Transverse colon (tissue), 4 donors: ENCODE data around the gene CENPB. TPM values are rescaled to one million over a fixed set of nuclear protein-coding genes. Genes with fewer than 3 reads are reported as not detected.

Experiments used
- DNase-seq: peaks from one replicate; pipeline ENCODE4 v3.0.0-alpha.2; 2019
- H3K27ac ChIP-seq, 4 donors: fragments of 200-600 bp; sonication (generic); 2 replicates each; pipeline ENCODE4 v1.5.1; 2016 to 2018; ENCODE audit warnings: inconsistent platforms in 4 of 4
- H3K27me3 ChIP-seq: fragments of 200-600 bp; sonication (generic); 2 replicates; pipeline ENCODE4 v1.5.1; 2017; ENCODE audit warnings: inconsistent platforms
- H3K36me3 ChIP-seq, 4 donors: fragments of 200-600 bp; sonication (generic); 2 replicates each; pipeline ENCODE4 v1.5.1; 2017 to 2019; ENCODE audit warnings: inconsistent platforms in 4 of 4
- H3K4me1 ChIP-seq, 4 donors: fragments of 200-600 bp; sonication (generic); 2 replicates each; pipeline ENCODE4 v1.5.1; 2017 to 2020; ENCODE audit warnings: inconsistent platforms in 4 of 4
- H3K4me3 ChIP-seq, 4 donors: fragments of 200-600 bp; sonication (generic); 1 replicate in 1 of 4; 2 replicates in 3 of 4; pipeline versions ENCODE4 v1.5.1 to v1.6.1; 2017 to 2019; ENCODE audit warnings: inconsistent platforms in 4 of 4
- H3K9me3 ChIP-seq, 2 donors: fragments of 200-600 bp; sonication (generic); 2 replicates each; pipeline ENCODE4 v1.5.1; 2017 to 2019; ENCODE audit warnings: inconsistent platforms in 2 of 2
- CTCF ChIP-seq, 5 experiments: fragments of 200-600 bp in 3 of 5; fragments of 450-650 bp in 2 of 5; sonication (generic) in 3 of 5; IDR thresholded peaks; 1 replicate in 2 of 5; 2 replicates in 3 of 5; pipeline ENCODE4 v1.5.1; 2016 to 2017; ENCODE audit warnings: antibody characterized with exemption in 5 of 5, inconsistent platforms in 3 of 5, mild to moderate bottlenecking in 2 of 5, moderate library complexity in 1 of 5
- EP300 ChIP-seq: sonication (generic); formaldehyde crosslinking; IDR thresholded peaks from one replicate; pipeline ENCODE4 v1.6.1; 2017; ENCODE audit warnings: antibody characterized with exemption, low read depth
- POLR2A ChIP-seq: fragments of 450-650 bp; IDR thresholded peaks from one replicate; pipeline ENCODE4 v1.6.1; 2016; ENCODE audit warnings: antibody characterized with exemption, mild to moderate bottlenecking, moderate library complexity
- POLR2AphosphoS5 ChIP-seq, 3 donors: sonication (generic); formaldehyde crosslinking; IDR thresholded peaks; one replicate each; pipeline ENCODE4 v1.6.1; 2016; ENCODE audit warnings: antibody characterized with exemption in 3 of 3
- WGBS, 2 donors: methylation state at CpG; one replicate each; pipeline ENCODE4 v1.1.5; 2018; ENCODE audit warnings: low coverage in 1 of 2; 5-methylcytosine and 5-hydroxymethylcytosine counted together
- in situ Hi-C, 4 donors: fragments of 200-750 bp; cut with MboI; loops; one replicate each; pipeline versions ENCODE4 v1.15.0 to v1.15.1; 2017; ENCODE audit warnings: low sequenced_read_pairs in 3 of 4, low pct_ligation_motif_present in 1 of 4, low pct_unique_long_range_greater_than_20kb in 1 of 4
- intact Hi-C: fragments of 100-400 bp; cut with DNase I; formaldehyde crosslinking; loops from one replicate; pipeline ENCODE4 v1.15.1; 2023; ENCODE audit warnings: low total_unique reads
- total RNA-seq, 4 donors: library from RNA; depleted of rRNA; stranded (reverse); fragments of >200 nt; gene quantifications; one replicate each; pipeline ENCODE4 v1.1.0, GENCODE V29; 2016

CENPB gene
- total RNA-seq, 4 donors from 2014 or later: 66.6 to 83.1 (median 72.8) TPM

GRCh38 chr20:3781153-3781910 lies 5.2 kb downstream of the CENPB start, which contains the start of gene SPEF1:
Gene SPEF1 (minus strand): TSS chr20:3781448. CDS start chr20:3781287, 161 bp downstream.
- peak; percentile 79 for DNase-seq
- in situ Hi-C loops: no loop called here
- Histone ChIP-seq H3K27me3 (peaks cover 16% of the 10 kb centered on the region), H3K27ac (peak within 1 kb of the TSS; percentile 22 to 57 (median 33)), H3K36me3 (no peaks in the 10 kb centered on the region), H3K4me3 (peak within 1 kb of the TSS in 3 of 4 donors; percentile 5 to 39 (median 26)), H3K9me3 (no peaks in the 10 kb centered on the region), H3K4me1 (peaks cover 19 to 51% (median 44%) of the 10 kb centered on the region in 4 donors)
- 4 to 16% methylated on average over 4 to 28 of the region's 28 CpGs for WGBS, 2 donors
- intact Hi-C loops: no loop called here
- no peak for TF ChIP-seq EP300
- TF ChIP-seq POLR2A: no peak
- peak; percentile 11 to 37 (median 28) for TF ChIP-seq CTCF (IDR thresholded peaks at IDR 0.05)

GRCh38 chr20:3778976-3779375 lies 7.6 kb downstream of the CENPB start:
- Histone ChIP-seq H3K4me3 (no peak overlapping the region), H3K36me3 (no peaks in the 10 kb centered on the region), H3K4me1 (peaks cover 5 to 31% (median 26%) of the 10 kb centered on the region in 4 donors), H3K27ac (no peak overlapping the region), H3K9me3 (no peaks in the 10 kb centered on the region), H3K27me3 (peaks cover 16% of the 10 kb centered on the region)
- WGBS, 2 donors: 49% methylated on average over 18 of the region's 18 CpGs; no CpG with 5 or more reads in 1 of the 2 donors
- in situ Hi-C loops: no loop called here
- no peak for DNase-seq
- intact Hi-C loops: no loop called here
- TF ChIP-seq EP300: no peak
- TF ChIP-seq POLR2AphosphoS5 (IDR thresholded peaks at IDR 0.05): no peak
- no peak for TF ChIP-seq POLR2A

GRCh38 chr20:3777716-3778629 lies 8.6 kb downstream of the CENPB start:
- WGBS, 2 donors: 4% methylated on average over 40 of the region's 70 CpGs; no CpG with 5 or more reads in 1 of the 2 donors
- Histone ChIP-seq H3K9me3 (no peaks in the 10 kb centered on the region), H3K36me3 (no peaks in the 10 kb centered on the region), H3K4me3 (peak overlapping the region; percentile 22 to 51 (median 36)), H3K27me3 (peaks cover 16% of the 10 kb centered on the region), H3K4me1 (peaks cover 5 to 25% (median 19%) of the 10 kb centered on the region in 4 donors), H3K27ac (peak overlapping the region in 1 of 4 donors; percentile 36)
- in situ Hi-C loops: no loop called here
- TF ChIP-seq POLR2A: no peak
- no peak for TF ChIP-seq POLR2AphosphoS5 (IDR thresholded peaks at IDR 0.05)
- TF ChIP-seq CTCF (IDR thresholded peaks at IDR 0.05): no peak
- no peak for TF ChIP-seq EP300
- intact Hi-C loops: no loop called here
- DNase-seq: peak; percentile 69

- H3K36me3 ChIP-seq: no peaks in the 10 kb centered on the region
- H3K27me3 ChIP-seq: peaks cover 16% of the 10 kb centered on the region
- H3K9me3 ChIP-seq: no peaks in the 10 kb centered on the region
- DNase-seq: no peak
- in situ Hi-C loops (no loop called here), intact Hi-C loops (no loop called here)
- 14 to 50% methylated on average over 2 to 16 of the region's 16 CpGs for WGBS, 2 donors
- TF ChIP-seq POLR2A: no peak
- no peak for TF ChIP-seq POLR2AphosphoS5 (IDR thresholded peaks at IDR 0.05)
- H3K4me1 ChIP-seq: peaks cover 5 to 25% (median 19%) of the 10 kb centered on the region in 4 donors
- peak overlapping the region; percentile 22 to 51 (median 36) for H3K4me3 ChIP-seq
- H3K27ac ChIP-seq: peak overlapping the region in 1 of 4 donors; percentile 36
Measured at GRCh38 chr20:3777381-3777715, 9.2 kb downstream of the CENPB start.
